ENCODE measurements around the gene IRF3. TPM values are rescaled to one million over a fixed set of nuclear protein-coding genes. Genes with fewer than 3 reads are reported as not detected.

The IRF3 gene
- total RNA-seq, 1 donor from 2014 or later: 29.5 TPM

GRCh38 chr19:49660338-49660961 lies 5.2 kb downstream of the IRF3 start:
- peaks cover 27% of the 10 kb centered on the region for H4K20me1 ChIP-seq (ENCODE audit: low read depth)
- Mint-ChIP-seq H3K27me3 (ENCODE audit: insufficient read depth, low read depth) (peaks cover 5% of the 10 kb centered on the region), H3K4me1 (peaks cover 5% of the 10 kb centered on the region), H3K4me3 (no peak overlapping the region), H3K27ac (no peak overlapping the region), H3K36me3 (peaks cover 25% of the 10 kb centered on the region), H3K9me3 (no peaks in the 10 kb centered on the region)
- H3F3A ChIP-seq (ENCODE audit: low read depth): peaks cover 46% of the 10 kb centered on the region
- H3K27me3 ChIP-seq: no peaks in the 10 kb centered on the region
- H3K4me3 ChIP-seq: no peak overlapping the region
- peaks cover 4% of the 10 kb centered on the region for H3K4me1 ChIP-seq
- no peak overlapping the region for H2AFZ ChIP-seq (replicated peaks)
- H3K9me3 ChIP-seq (ENCODE audit: low read depth): no peaks in the 10 kb centered on the region
- H3K27ac ChIP-seq: no peak overlapping the region
- H3K9ac ChIP-seq: no peak overlapping the region
- no peak overlapping the region for H3K4me2 ChIP-seq
- peaks cover 17% of the 10 kb centered on the region for H3K79me2 ChIP-seq (ENCODE audit: low read depth)
- no peak for DNase-seq (ENCODE audit: low spot score)
- TF ChIP-seq CTCF (IDR thresholded peaks at IDR 0.05) (no peak), EZH2 (IDR thresholded peaks at IDR 0.05) (no peak), EZH2phosphoT487 (IDR thresholded peaks at IDR 0.05) (no peak)
- H3K36me3 ChIP-seq: peaks cover 4% of the 10 kb centered on the region

- no peaks in the 10 kb centered on the region for H3K4me1 Mint-ChIP-seq
- no peak for DNase-seq (ENCODE audit: low spot score)
- no peaks in the 10 kb centered on the region for H3K9me3 ChIP-seq (ENCODE audit: low read depth)
- no peaks in the 10 kb centered on the region for H3K9me3 Mint-ChIP-seq
- no peak overlapping the region for H3K27ac ChIP-seq
- TF ChIP-seq EZH2phosphoT487 (IDR thresholded peaks at IDR 0.05) (no peak), CTCF (IDR thresholded peaks at IDR 0.05) (no peak), EZH2 (IDR thresholded peaks at IDR 0.05) (no peak)
- H3K4me3 ChIP-seq: no peak overlapping the region
- no peak overlapping the region for H3K27ac Mint-ChIP-seq
- H3K36me3 Mint-ChIP-seq: peaks cover 30% of the 10 kb centered on the region
- peaks cover 25% of the 10 kb centered on the region for H4K20me1 ChIP-seq (ENCODE audit: low read depth)
- peaks cover 4% of the 10 kb centered on the region for H3K36me3 ChIP-seq
- H3K27me3 Mint-ChIP-seq (ENCODE audit: insufficient read depth, low read depth): no peaks in the 10 kb centered on the region
- H3F3A ChIP-seq (ENCODE audit: low read depth): peaks cover 31% of the 10 kb centered on the region
- peaks cover under 1% of the 10 kb centered on the region for H3K4me1 ChIP-seq
- H3K27me3 ChIP-seq: no peaks in the 10 kb centered on the region
- H2AFZ ChIP-seq (replicated peaks): no peak overlapping the region
- H3K79me2 ChIP-seq (ENCODE audit: low read depth): peaks cover 7% of the 10 kb centered on the region
- H3K4me3 Mint-ChIP-seq: no peak overlapping the region
- H3K9ac ChIP-seq: no peak overlapping the region
- no peak overlapping the region for H3K4me2 ChIP-seq
Measured at GRCh38 chr19:49658566-49659442, 6.9 kb downstream of the IRF3 start.

GRCh38 chr19:49658139-49658517 lies 7.5 kb downstream of the IRF3 start:
- H3K4me1 Mint-ChIP-seq: no peaks in the 10 kb centered on the region
- Histone ChIP-seq H3K27ac (no peak overlapping the region), H3K4me2 (no peak overlapping the region), H3K79me2 (ENCODE audit: low read depth) (peaks cover under 1% of the 10 kb centered on the region), H2AFZ (replicated peaks) (no peak overlapping the region), H3K27me3 (no peaks in the 10 kb centered on the region), H3K4me3 (no peak overlapping the region), H3K9ac (no peak overlapping the region), H3K4me1 (no peaks in the 10 kb centered on the region), H3F3A (ENCODE audit: low read depth) (peaks cover 25% of the 10 kb centered on the region), H4K20me1 (ENCODE audit: low read depth) (peaks cover 24% of the 10 kb centered on the region), H3K9me3 (ENCODE audit: low read depth) (no peaks in the 10 kb centered on the region), H3K36me3 (peaks cover 4% of the 10 kb centered on the region)
- no peak overlapping the region for H3K4me3 Mint-ChIP-seq
- H3K9me3 Mint-ChIP-seq: no peaks in the 10 kb centered on the region
- no peaks in the 10 kb centered on the region for H3K27me3 Mint-ChIP-seq (ENCODE audit: insufficient read depth, low read depth)
- peaks cover 30% of the 10 kb centered on the region for H3K36me3 Mint-ChIP-seq
- TF ChIP-seq EZH2phosphoT487 (IDR thresholded peaks at IDR 0.05) (no peak), CTCF (IDR thresholded peaks at IDR 0.05) (no peak), EZH2 (IDR thresholded peaks at IDR 0.05) (no peak)
- DNase-seq (ENCODE audit: low spot score): no peak
- no peak overlapping the region for H3K27ac Mint-ChIP-seq
